ENCODE measurements around the gene PDZD2. TPM values are rescaled to one million over a fixed set of nuclear protein-coding genes. Genes with fewer than 3 reads are reported as not detected.
"Not testable (repeated sequence)": the region's sequence is repeated elsewhere in the genome, so short reads cannot be mapped to it uniquely, and the experiment has no call there.

Gene PDZD2
- total and polyA plus RNA-seq, 2 experiments from 2014 or later: 8.3 to 16.9 TPM

DNA sequence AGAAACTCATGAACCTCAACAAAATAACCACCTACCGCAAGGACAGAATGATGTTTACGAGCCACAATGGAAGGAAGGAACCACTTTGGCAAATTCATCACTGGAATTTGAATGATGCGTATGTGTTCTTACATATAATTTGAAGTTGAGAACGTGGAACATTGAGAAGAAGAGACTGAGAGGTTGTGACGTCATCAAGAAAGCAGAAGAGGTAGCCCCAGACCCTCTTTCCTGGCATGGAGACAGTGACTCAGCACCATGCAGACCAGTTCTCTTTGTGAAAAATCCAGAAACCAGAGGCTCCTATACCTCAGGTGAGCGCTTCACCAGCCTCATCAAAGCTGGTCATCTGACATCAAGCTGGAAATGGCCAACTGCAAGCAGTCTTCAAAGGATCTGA is 124.5 kb downstream of the PDZD2 start:
- no peaks in the 10 kb centered on the region for H3K27me3 Mint-ChIP-seq (ENCODE audit: insufficient read depth, low read depth, poor library complexity)
- peaks cover 2% of the 10 kb centered on the region; the same call in 1 of the 3 replicates for H3K9me3 Mint-ChIP-seq
- TF ChIP-seq STAT1 (IDR thresholded peaks at IDR 0.05; ENCODE audit: unreplicated experiment) (no peak), EZH2 (IDR thresholded peaks at IDR 0.05; ENCODE audit: low read depth, unreplicated experiment) (no peak), NANOG (IDR thresholded peaks at IDR 0.05; ENCODE audit: borderline replicate concordance) (no peak), POLR2AphosphoS5 (IDR thresholded peaks at IDR 0.05; ENCODE audit: low read depth) (no peak), JUNB (IDR thresholded peaks at IDR 0.05; ENCODE audit: unreplicated experiment) (no peak), ZNF331 (CRISPR knock-in tag; IDR thresholded peaks at IDR 0.05; ENCODE audit: low read depth) (no peak), CREB1 (CRISPR knock-in tag; IDR thresholded peaks at IDR 0.05; ENCODE audit: low read depth) (no peak)
- TF ChIP-seq, protein P1, sequence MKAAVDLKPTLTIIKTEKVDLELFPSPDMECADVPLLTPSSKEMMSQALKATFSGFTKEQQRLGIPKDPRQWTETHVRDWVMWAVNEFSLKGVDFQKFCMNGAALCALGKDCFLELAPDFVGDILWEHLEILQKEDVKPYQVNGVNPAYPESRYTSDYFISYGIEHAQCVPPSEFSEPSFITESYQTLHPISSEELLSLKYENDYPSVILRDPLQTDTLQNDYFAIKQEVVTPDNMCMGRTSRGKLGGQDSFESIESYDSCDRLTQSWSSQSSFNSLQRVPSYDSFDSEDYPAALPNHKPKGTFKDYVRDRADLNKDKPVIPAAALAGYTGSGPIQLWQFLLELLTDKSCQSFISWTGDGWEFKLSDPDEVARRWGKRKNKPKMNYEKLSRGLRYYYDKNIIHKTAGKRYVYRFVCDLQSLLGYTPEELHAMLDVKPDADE (IDR thresholded peaks at IDR 0.05): no peak
- TF ChIP-seq, protein P2, sequence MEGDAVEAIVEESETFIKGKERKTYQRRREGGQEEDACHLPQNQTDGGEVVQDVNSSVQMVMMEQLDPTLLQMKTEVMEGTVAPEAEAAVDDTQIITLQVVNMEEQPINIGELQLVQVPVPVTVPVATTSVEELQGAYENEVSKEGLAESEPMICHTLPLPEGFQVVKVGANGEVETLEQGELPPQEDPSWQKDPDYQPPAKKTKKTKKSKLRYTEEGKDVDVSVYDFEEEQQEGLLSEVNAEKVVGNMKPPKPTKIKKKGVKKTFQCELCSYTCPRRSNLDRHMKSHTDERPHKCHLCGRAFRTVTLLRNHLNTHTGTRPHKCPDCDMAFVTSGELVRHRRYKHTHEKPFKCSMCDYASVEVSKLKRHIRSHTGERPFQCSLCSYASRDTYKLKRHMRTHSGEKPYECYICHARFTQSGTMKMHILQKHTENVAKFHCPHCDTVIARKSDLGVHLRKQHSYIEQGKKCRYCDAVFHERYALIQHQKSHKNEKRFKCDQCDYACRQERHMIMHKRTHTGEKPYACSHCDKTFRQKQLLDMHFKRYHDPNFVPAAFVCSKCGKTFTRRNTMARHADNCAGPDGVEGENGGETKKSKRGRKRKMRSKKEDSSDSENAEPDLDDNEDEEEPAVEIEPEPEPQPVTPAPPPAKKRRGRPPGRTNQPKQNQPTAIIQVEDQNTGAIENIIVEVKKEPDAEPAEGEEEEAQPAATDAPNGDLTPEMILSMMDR (conservative IDR thresholded peaks at IDR 0.05; ENCODE audit: low read depth in 2 of 2): no peak
- TF ChIP-seq, protein P3, sequence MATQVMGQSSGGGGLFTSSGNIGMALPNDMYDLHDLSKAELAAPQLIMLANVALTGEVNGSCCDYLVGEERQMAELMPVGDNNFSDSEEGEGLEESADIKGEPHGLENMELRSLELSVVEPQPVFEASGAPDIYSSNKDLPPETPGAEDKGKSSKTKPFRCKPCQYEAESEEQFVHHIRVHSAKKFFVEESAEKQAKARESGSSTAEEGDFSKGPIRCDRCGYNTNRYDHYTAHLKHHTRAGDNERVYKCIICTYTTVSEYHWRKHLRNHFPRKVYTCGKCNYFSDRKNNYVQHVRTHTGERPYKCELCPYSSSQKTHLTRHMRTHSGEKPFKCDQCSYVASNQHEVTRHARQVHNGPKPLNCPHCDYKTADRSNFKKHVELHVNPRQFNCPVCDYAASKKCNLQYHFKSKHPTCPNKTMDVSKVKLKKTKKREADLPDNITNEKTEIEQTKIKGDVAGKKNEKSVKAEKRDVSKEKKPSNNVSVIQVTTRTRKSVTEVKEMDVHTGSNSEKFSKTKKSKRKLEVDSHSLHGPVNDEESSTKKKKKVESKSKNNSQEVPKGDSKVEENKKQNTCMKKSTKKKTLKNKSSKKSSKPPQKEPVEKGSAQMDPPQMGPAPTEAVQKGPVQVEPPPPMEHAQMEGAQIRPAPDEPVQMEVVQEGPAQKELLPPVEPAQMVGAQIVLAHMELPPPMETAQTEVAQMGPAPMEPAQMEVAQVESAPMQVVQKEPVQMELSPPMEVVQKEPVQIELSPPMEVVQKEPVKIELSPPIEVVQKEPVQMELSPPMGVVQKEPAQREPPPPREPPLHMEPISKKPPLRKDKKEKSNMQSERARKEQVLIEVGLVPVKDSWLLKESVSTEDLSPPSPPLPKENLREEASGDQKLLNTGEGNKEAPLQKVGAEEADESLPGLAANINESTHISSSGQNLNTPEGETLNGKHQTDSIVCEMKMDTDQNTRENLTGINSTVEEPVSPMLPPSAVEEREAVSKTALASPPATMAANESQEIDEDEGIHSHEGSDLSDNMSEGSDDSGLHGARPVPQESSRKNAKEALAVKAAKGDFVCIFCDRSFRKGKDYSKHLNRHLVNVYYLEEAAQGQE (IDR thresholded peaks at IDR 0.05; ENCODE audit: unreplicated experiment): no peak
- H3K4me1 ChIP-seq (ENCODE audit: insufficient read depth): no peaks in the 10 kb centered on the region
- no peaks in the 10 kb centered on the region for H3K36me3 ChIP-seq (ENCODE audit: insufficient read depth)
- no peak overlapping the region for H3K4me3 Mint-ChIP-seq
- H3K79me2 ChIP-seq (replicated peaks; ENCODE audit: insufficient read depth): no peaks in the 10 kb centered on the region
- no peaks in the 10 kb centered on the region for H3K36me3 Mint-ChIP-seq (ENCODE audit: low read depth)
- no peak overlapping the region for H3K27ac Mint-ChIP-seq
- ATAC-seq (no peak), DNase-seq (ENCODE audit: low spot score) (no peak)
- no peak overlapping the region for H3K4me2 ChIP-seq
- no peak overlapping the region for H3K4me3 ChIP-seq
- no peaks in the 10 kb centered on the region for H4K20me1 ChIP-seq (replicated peaks; ENCODE audit: insufficient read depth)
- H3F3A ChIP-seq (replicated peaks; ENCODE audit: low read depth): no peaks in the 10 kb centered on the region
- H3K27me3 ChIP-seq (ENCODE audit: insufficient read depth): no peaks in the 10 kb centered on the region
- peaks cover 2% of the 10 kb centered on the region; the same call in 1 of the 3 replicates for H3K4me1 Mint-ChIP-seq
- no peak overlapping the region for H2AFZ ChIP-seq
- H3K9me2 ChIP-seq (ENCODE audit: insufficient read depth): no peaks in the 10 kb centered on the region
- no peak overlapping the region for H3K27ac ChIP-seq (ENCODE audit: low read depth)

DNA sequence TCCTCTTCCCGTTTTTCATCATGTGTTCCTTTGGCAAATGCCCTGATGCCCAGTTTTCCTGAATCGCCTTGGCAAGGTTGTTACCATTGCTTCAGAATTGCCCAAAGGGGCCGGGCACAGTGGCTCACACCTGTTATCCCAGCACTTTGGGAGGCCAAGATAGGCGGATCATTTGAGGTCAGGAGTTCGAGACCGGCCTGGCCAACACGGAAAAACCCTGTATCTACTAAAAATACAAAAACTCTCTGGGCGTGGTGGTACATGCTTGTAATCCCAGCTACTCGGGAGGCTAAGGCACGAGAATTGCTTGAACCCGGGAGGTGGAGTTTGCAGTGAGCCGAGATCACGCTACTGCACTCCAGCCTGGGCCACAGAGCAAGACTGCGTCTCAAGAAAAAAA is 125.8 kb downstream of the PDZD2 start:
- not testable (repeated sequence) for H3K4me3 Mint-ChIP-seq; H3K4me1 Mint-ChIP-seq; H4K20me1 ChIP-seq (replicated peaks; ENCODE audit: insufficient read depth); H3K27ac Mint-ChIP-seq; H3K9me2 ChIP-seq (ENCODE audit: insufficient read depth); H3K4me3 ChIP-seq; H3K36me3 ChIP-seq (ENCODE audit: insufficient read depth); H3K4me1 ChIP-seq (ENCODE audit: insufficient read depth); H3K27ac ChIP-seq (ENCODE audit: low read depth); H3K27me3 Mint-ChIP-seq (ENCODE audit: insufficient read depth, low read depth, poor library complexity); H3F3A ChIP-seq (replicated peaks; ENCODE audit: low read depth); H3K9me3 Mint-ChIP-seq; H3K36me3 Mint-ChIP-seq (ENCODE audit: low read depth); H3K79me2 ChIP-seq (replicated peaks; ENCODE audit: insufficient read depth); H3K4me2 ChIP-seq; H3K27me3 ChIP-seq (ENCODE audit: insufficient read depth); ATAC-seq; DNase-seq (ENCODE audit: low spot score); H2AFZ ChIP-seq

Measured in GM23338 (cell line).